WTC11 (cell line): ENCODE measurements around the gene MMS19.

Source experiments
- ATF2 ChIP-seq: sonication (generic); formaldehyde crosslinking; IDR thresholded peaks from 2 replicates; pipeline ENCODE4 v1.8.1; 2022; ENCODE audit warnings: low read depth, missing genetic modification reagents, borderline replicate concordance
- ATF3 ChIP-seq: sonication (generic); formaldehyde crosslinking; conservative IDR thresholded peaks from 2 replicates; pipeline ENCODE4 v1.8.1; 2022; ENCODE audit warnings: mild to moderate bottlenecking, missing genetic modification reagents
- CREB1 ChIP-seq: sonication (generic); formaldehyde crosslinking; IDR thresholded peaks from 2 replicates; pipeline ENCODE4 v1.8.0; 2023; ENCODE audit warnings: mild to moderate bottlenecking, missing genetic modification reagents
- CTCF ChIP-seq: fragments of 200-600 bp; IDR thresholded peaks from 2 replicates; pipeline ENCODE4 v1.8.0; 2022; ENCODE audit warnings: antibody characterized with exemption
- ETV6 ChIP-seq: sonication (generic); formaldehyde crosslinking; IDR thresholded peaks from 2 replicates; pipeline ENCODE4 v1.8.1; 2022; ENCODE audit warnings: mild to moderate bottlenecking, missing genetic modification reagents
- GTF2I ChIP-seq: fragments of 250-450 bp; sonication (Bioruptor Pico); conservative IDR thresholded peaks from 2 replicates; pipeline ENCODE4 v1.4.0; 2021; ENCODE audit warnings: mild to moderate bottlenecking
- NFYB ChIP-seq: sonication (generic); formaldehyde crosslinking; conservative IDR thresholded peaks from 2 replicates; pipeline ENCODE4 v1.8.0; 2022; ENCODE audit warnings: low read depth, missing genetic modification reagents
- NR2C2 ChIP-seq: sonication (generic); formaldehyde crosslinking; IDR thresholded peaks from 2 replicates; pipeline ENCODE4 v1.8.0; 2022; ENCODE audit warnings: mild to moderate bottlenecking, missing genetic modification reagents
- RELA ChIP-seq: sonication (generic); formaldehyde crosslinking; IDR thresholded peaks from 2 replicates; pipeline ENCODE4 v1.8.1; 2022; ENCODE audit warnings: missing genetic modification reagents, mild to moderate bottlenecking, borderline replicate concordance
- SMAD4 ChIP-seq: sonication (generic); formaldehyde crosslinking; IDR thresholded peaks from 2 replicates; pipeline ENCODE4 v1.8.0; 2022; ENCODE audit warnings: mild to moderate bottlenecking, missing genetic modification reagents
- SP1 ChIP-seq: sonication (generic); formaldehyde crosslinking; conservative IDR thresholded peaks from 2 replicates; pipeline ENCODE4 v1.8.1; 2022; ENCODE audit warnings: missing genetic modification reagents
- STAT6 ChIP-seq: sonication (generic); formaldehyde crosslinking; conservative IDR thresholded peaks from 2 replicates; pipeline ENCODE4 v1.8.1; 2023; ENCODE audit warnings: mild to moderate bottlenecking, low read depth, missing genetic modification reagents, moderate library complexity
- USF2 ChIP-seq: sonication (generic); formaldehyde crosslinking; IDR thresholded peaks from 2 replicates; pipeline ENCODE4 v1.8.1; 2023; ENCODE audit warnings: mild to moderate bottlenecking, missing genetic modification reagents, moderate library complexity
- ZSCAN18 ChIP-seq: fragments of 250-450 bp; sonication (Bioruptor Pico); IDR thresholded peaks from 2 replicates; pipeline ENCODE4 v2.1.2; 2022; ENCODE audit warnings: mild to moderate bottlenecking, moderate library complexity

GRCh38 chr10:97499561-97500296 lies 1.5 kb upstream of the MMS19 start:
- TF ChIP-seq CTCF, result no peak
- TF ChIP-seq USF2 (CRISPR knock-in tag), result no peak
- no peak for TF ChIP-seq SP1 (CRISPR knock-in tag)
- TF ChIP-seq GTF2I (CRISPR knock-in tag), result no peak
- TF ChIP-seq NFYB, result no peak
- no peak for TF ChIP-seq ETV6 (CRISPR knock-in tag)
- no peak for TF ChIP-seq ZSCAN18 (CRISPR knock-in tag)
- TF ChIP-seq ATF2 (CRISPR knock-in tag), result no peak
- TF ChIP-seq CREB1 (CRISPR knock-in tag), result no peak
- no peak for TF ChIP-seq STAT6 (CRISPR knock-in tag)
- no peak for TF ChIP-seq ATF3 (CRISPR knock-in tag)
- TF ChIP-seq RELA (CRISPR knock-in tag), result no peak
- TF ChIP-seq SMAD4 (CRISPR knock-in tag), result no peak
- no peak for TF ChIP-seq NR2C2 (CRISPR knock-in tag)
